Skeletal muscle satellite cell (primary cell): ENCODE measurements around the gene SPON2.

Experiments
- H3K27me3 ChIP-seq: 2 replicates; pipeline ENCODE4 v1.7.0; 2013; ENCODE audit warnings: low read length; ENCODE audit not compliant: control insufficient read depth, insufficient read depth
- H3K36me3 ChIP-seq: 2 replicates; pipeline ENCODE4 v1.7.0; 2013; ENCODE audit warnings: mild to moderate bottlenecking, control low read depth, low read length; ENCODE audit not compliant: insufficient read depth
- H3K4me1 ChIP-seq: 2 replicates; pipeline ENCODE4 v1.7.0; 2013; ENCODE audit warnings: low read length; ENCODE audit not compliant: control insufficient read depth, insufficient read depth
- H3K4me2 ChIP-seq: 2 replicates; pipeline ENCODE4 v1.7.0; 2013; ENCODE audit warnings: mild to moderate bottlenecking, low read length
- H3K4me3 ChIP-seq: 2 replicates; pipeline ENCODE4 v1.7.0; 2013; ENCODE audit warnings: low read length
- H3K9ac ChIP-seq: 2 replicates; pipeline ENCODE4 v1.7.0; 2013; ENCODE audit warnings: mild to moderate bottlenecking, low read depth, low read length, moderate library complexity
- H3K9me3 ChIP-seq: replicated peaks from 2 replicates; pipeline ENCODE4 v1.7.0; 2013; ENCODE audit warnings: mild to moderate bottlenecking, control low read depth, low read length

SPON2 gene

GRCh38 chr4:1172971-1173757 is 781 bp upstream of the SPON2 start:
- H3K27me3 ChIP-seq, result no peaks in the 10 kb centered on the region
- H3K4me3 ChIP-seq, result no peak overlapping the region
- H3K4me2 ChIP-seq, result no peak overlapping the region
- peaks cover 11% of the 10 kb centered on the region for H3K36me3 ChIP-seq
- no peak overlapping the region for H3K9ac ChIP-seq
- no peaks in the 10 kb centered on the region for H3K9me3 ChIP-seq
- H3K4me1 ChIP-seq, result peaks cover 22% of the 10 kb centered on the region

GRCh38 chr4:1171311-1172227 is 814 bp downstream of the SPON2 start:
- no peaks in the 10 kb centered on the region for H3K27me3 ChIP-seq
- H3K4me3 ChIP-seq, result no peak overlapping the region
- no peak overlapping the region for H3K4me2 ChIP-seq
- no peak overlapping the region for H3K9ac ChIP-seq
- no peaks in the 10 kb centered on the region for H3K9me3 ChIP-seq
- peaks cover 17% of the 10 kb centered on the region for H3K4me1 ChIP-seq
- peaks cover 11% of the 10 kb centered on the region for H3K36me3 ChIP-seq

- Histone ChIP-seq H3K9me3 (no peaks in the 10 kb centered on the region), H3K4me2 (no peak overlapping the region), H3K4me3 (no peak overlapping the region), H3K9ac (no peak overlapping the region), H3K27me3 (no peaks in the 10 kb centered on the region), H3K36me3 (peaks cover 11% of the 10 kb centered on the region), H3K4me1 (peaks cover 17% of the 10 kb centered on the region)
Observed at GRCh38 chr4:1170976-1171310, 1.4 kb downstream of the SPON2 start.

- Histone ChIP-seq H3K4me1 (peaks cover 17% of the 10 kb centered on the region), H3K4me3 (no peak overlapping the region), H3K4me2 (no peak overlapping the region), H3K9ac (no peak overlapping the region), H3K27me3 (no peaks in the 10 kb centered on the region), H3K36me3 (peaks cover 11% of the 10 kb centered on the region), H3K9me3 (no peaks in the 10 kb centered on the region)
Observed at GRCh38 chr4:1170156-1170975, 2.0 kb downstream of the SPON2 start.

- Histone ChIP-seq H3K27me3 (no peaks in the 10 kb centered on the region), H3K4me2 (no peak overlapping the region), H3K9ac (no peak overlapping the region), H3K4me1 (peaks cover 17% of the 10 kb centered on the region), H3K9me3 (no peaks in the 10 kb centered on the region), H3K36me3 (peaks cover 8% of the 10 kb centered on the region), H3K4me3 (no peak overlapping the region)
Observed at GRCh38 chr4:1169691-1170096, 2.7 kb downstream of the SPON2 start.

GRCh38 chr4:1169171-1169671 is 3.2 kb downstream of the SPON2 start:
- Histone ChIP-seq H3K4me1 (peaks cover 17% of the 10 kb centered on the region), H3K27me3 (no peaks in the 10 kb centered on the region), H3K9me3 (no peaks in the 10 kb centered on the region), H3K9ac (no peak overlapping the region), H3K4me3 (no peak overlapping the region), H3K4me2 (no peak overlapping the region), H3K36me3 (peaks cover 8% of the 10 kb centered on the region)

GRCh38 chr4:1168191-1169101 is 3.9 kb downstream of the SPON2 start:
- H3K27me3 ChIP-seq, result peaks cover 4% of the 10 kb centered on the region
- H3K4me3 ChIP-seq, result no peak overlapping the region

GRCh38 chr4:1167244-1167949 is 5.0 kb downstream of the SPON2 start:
- H3K9ac ChIP-seq, result peak overlapping the region; percentile 77
- peak overlapping the region; percentile 75 for H3K4me3 ChIP-seq
- H3K4me2 ChIP-seq, result peak overlapping the region; percentile 99
- H3K4me1 ChIP-seq, result peaks cover 8% of the 10 kb centered on the region
- H3K27me3 ChIP-seq, result peaks cover 5% of the 10 kb centered on the region
- no peaks in the 10 kb centered on the region for H3K9me3 ChIP-seq
- peaks cover 8% of the 10 kb centered on the region for H3K36me3 ChIP-seq

More at GRCh38 chr4:1168191-1169101, 3.9 kb downstream of the SPON2 start:
- Histone ChIP-seq H3K9ac (no peak overlapping the region), H3K9me3 (no peaks in the 10 kb centered on the region), H3K4me2 (peak overlapping the region; percentile 99), H3K36me3 (peaks cover 8% of the 10 kb centered on the region), H3K4me1 (peaks cover 12% of the 10 kb centered on the region)

GRCh38 chr4:1166509-1167243 is 5.7 kb downstream of the SPON2 start:
- peak overlapping the region; percentile 38 for H3K9ac ChIP-seq
- no peak overlapping the region for H3K4me3 ChIP-seq
- H3K36me3 ChIP-seq, result peaks cover 8% of the 10 kb centered on the region
- peaks cover 5% of the 10 kb centered on the region for H3K27me3 ChIP-seq
- H3K4me2 ChIP-seq, result peak overlapping the region; percentile 99
- H3K4me1 ChIP-seq, result peaks cover 8% of the 10 kb centered on the region
- no peaks in the 10 kb centered on the region for H3K9me3 ChIP-seq
